ENCODE data around the gene HDAC4. TPM values are rescaled to one million over a fixed set of nuclear protein-coding genes. Genes with fewer than 3 reads are reported as not detected.

HDAC4 gene
- total and polyA plus RNA-seq, 2 of the 4 experiments (the other 2 are of a cell fraction), result 4.1 to 7.2 TPM

DNA sequence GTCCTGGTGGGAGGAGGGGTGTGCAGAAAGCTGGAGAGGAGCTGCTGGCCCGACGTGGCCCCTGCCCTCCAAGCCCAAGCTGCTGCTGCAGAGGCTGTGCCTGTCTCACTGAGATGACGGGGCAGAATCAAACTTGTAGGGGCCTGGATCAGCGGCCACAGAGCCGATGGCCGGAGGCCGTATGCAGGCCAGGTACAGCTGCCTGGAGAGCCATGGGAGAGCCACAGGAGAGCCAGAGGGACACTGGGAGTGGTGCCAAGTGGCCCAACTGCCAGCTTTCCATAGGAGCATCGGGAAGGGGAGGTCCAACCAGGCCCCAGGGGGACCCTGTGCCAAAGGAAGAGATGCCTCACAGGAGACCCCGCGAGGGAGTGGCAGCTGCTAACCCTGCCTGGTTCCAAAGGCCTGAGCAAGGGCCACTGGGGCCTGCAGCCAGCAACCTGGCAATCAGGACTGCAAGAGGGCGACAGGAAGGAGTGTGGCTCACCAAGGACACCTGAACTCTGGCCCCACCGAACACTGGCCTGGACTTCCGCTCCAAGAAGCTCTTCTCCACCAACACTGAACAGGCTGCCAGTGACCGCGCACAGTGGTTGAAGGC is 70.7 kb downstream of the HDAC4 start:
- WGBS, 2 experiments (ENCODE audit: extremely low coverage in 2 of 2, insufficient read length in 1 of 2), result 87% methylated on average over 7 of the region's 15 CpGs; no CpG with 5 or more reads in 1 of the 2 experiments
- H3K79me1 ChIP-seq (ENCODE audit: low read depth in 1 of 2, low read length in 2 of 2), result peaks cover 37 to 55% of the 10 kb centered on the region in 2 experiments
- peak overlapping the region; percentile 91 for H3K18ac ChIP-seq (ENCODE audit: low read depth, low read length)

More for the DNA sequence above, 70.7 kb downstream of the HDAC4 start:
- 0 out of 2 replicates have a peak overlapping the region, but pooled peaks have one; percentile 55 for H3K56ac ChIP-seq (ENCODE audit: extremely low read depth, insufficient read depth, low read length)
- H3K4me2 ChIP-seq (ENCODE audit: low read depth, low read length), result peak overlapping the region; percentile 25; the same call in 1 of the 2 replicates
- H3K36me3 ChIP-seq (ENCODE audit: control insufficient read depth, insufficient read depth, low read length), result peaks cover 6% of the 10 kb centered on the region; the same call in 1 of the 2 replicates
- H3K9ac ChIP-seq (ENCODE audit: low read depth, low read length), result peak overlapping the region; percentile 52
- H2BK5ac ChIP-seq (ENCODE audit: low read depth, low read length, poor library complexity, severe bottlenecking), result peak overlapping the region; percentile 92
- H2BK15ac ChIP-seq (ENCODE audit: low read depth, low read length), result peak overlapping the region; percentile 67; the same call in 2 of the 3 replicates
- H4K5ac ChIP-seq (ENCODE audit: low read depth, low read length), result peak overlapping the region; percentile 98
- TF ChIP-seq RAD21 (IDR thresholded peaks at IDR 0.05; ENCODE audit: low read length) (no peak), RFX5 (IDR thresholded peaks at IDR 0.05; ENCODE audit: low read depth, low read length) (no peak), RCOR1 (IDR thresholded peaks at IDR 0.05; ENCODE audit: insufficient replicate concordance, low read length) (no peak), BHLHE40 (IDR thresholded peaks at IDR 0.05; ENCODE audit: low read depth, low read length) (no peak), POLR2A (IDR thresholded peaks at IDR 0.05; ENCODE audit: low read depth, low read length) (no peak), SMC3 (IDR thresholded peaks at IDR 0.05; ENCODE audit: low read depth, low read length) (no peak), CTCF (conservative IDR thresholded peaks at IDR 0.05; ENCODE audit: low read depth, low read length) (no peak), NFE2L2 (IDR thresholded peaks at IDR 0.05; ENCODE audit: low read depth, low read length) (no peak), USF2 (IDR thresholded peaks at IDR 0.05; ENCODE audit: low read depth, low read length) (no peak), CEBPB (IDR thresholded peaks at IDR 0.05; ENCODE audit: low read depth, low read length) (no peak)
- no peak overlapping the region for H3K4me3 ChIP-seq (ENCODE audit: insufficient read depth, low read depth, low read length)
- H3K23ac ChIP-seq (ENCODE audit: low read depth, low read length), result peak overlapping the region; percentile 70; the same call in 1 of the 2 replicates
- ATAC-seq (ENCODE audit: low read depth) (no peak), DNase-seq (no peak)
- H3K27ac ChIP-seq (ENCODE audit: insufficient read depth, low read length), result peak overlapping the region; percentile 97
- H2AFZ ChIP-seq (replicated peaks; ENCODE audit: low read length, poor library complexity), result peak overlapping the region; percentile 66
- no peaks in the 10 kb centered on the region for H3K27me3 ChIP-seq (ENCODE audit: control insufficient read depth, insufficient read depth, low read length)
- H3K9me3 ChIP-seq (ENCODE audit: control insufficient read depth, insufficient read depth, low read length), result no peaks in the 10 kb centered on the region
- peak overlapping the region; percentile 98 for H4K91ac ChIP-seq (ENCODE audit: insufficient read depth, low read depth, low read length)
- in situ Hi-C loops (cut with MboI; ENCODE audit: low sequenced_read_pairs) (no loop called here), dilution Hi-C loops (cut with HindIII; ENCODE audit: low sequenced_read_pairs, unreplicated experiment) (no loop called here), intact Hi-C loops (cut with micrococcal nuclease) (loop anchor here (1.0 to 2.0 kb wide), 3 partner anchors 25 to 73 kb away; partner anchors contain the start of gene HDAC4)
- H3K14ac ChIP-seq (replicated peaks; ENCODE audit: low read depth, low read length), result peak overlapping the region; percentile 39
- peak overlapping the region; percentile 77 for H2BK120ac ChIP-seq (ENCODE audit: low read depth, low read length)
- H4K8ac ChIP-seq (ENCODE audit: low read depth in 2 of 2, low read length in 2 of 2), result peak overlapping the region; percentile 67 to 82
- H3K9me1 ChIP-seq (ENCODE audit: insufficient read depth, low read length), result peaks cover 28% of the 10 kb centered on the region
- CTCF ChIA-PET, result no interaction called here
- H2AK5ac ChIP-seq (ENCODE audit: low read depth, low read length), result peak overlapping the region; percentile 96
- H2AK9ac ChIP-seq (replicated peaks; ENCODE audit: low read depth, low read length, poor library complexity), result peak overlapping the region; percentile 17
- peaks cover 4% of the 10 kb centered on the region; the same call in 1 of the 2 replicates for H4K20me1 ChIP-seq (ENCODE audit: insufficient read depth, low read length)
- BruUV-seq (replicated peaks), result no TSS peak
- H2BK20ac ChIP-seq (ENCODE audit: low read depth, low read length), result peak overlapping the region; percentile 84
- peaks cover 42% of the 10 kb centered on the region for H3K4me1 ChIP-seq (ENCODE audit: control insufficient read depth, insufficient read depth, low read length)
- H3K4ac ChIP-seq (ENCODE audit: low read depth, low read length), result peak overlapping the region; percentile 88
- POLR2A ChIA-PET (ENCODE audit: unreplicated experiment), result no interaction called here

Data from IMR-90 (cell line).